ENCODE data around the gene PHYKPL. TPM values are rescaled to one million over a fixed set of nuclear protein-coding genes. Genes with fewer than 3 reads are reported as not detected.

PHYKPL gene
- total and polyA plus RNA-seq, 2 of the 13 experiments (the other 11 are each of a cell fraction or from before 2014, with no cell fraction given) = 18.0 to 78.6 TPM

GRCh38 chr5:178232124-178232919 lies at the start of gene PHYKPL (continued):
- TF ChIP-seq HMGXB3 (CRISPR knock-in tag; IDR thresholded peaks at IDR 0.05; ENCODE audit: borderline replicate concordance) (0 out of 2 replicates have a peak, but pooled peaks have one; percentile 3), YY1 (IDR thresholded peaks at IDR 0.05; ENCODE audit: insufficient read depth, insufficient replicate concordance, low read depth, low read length) (peak; percentile 75), ZFP36L1 (CRISPR knock-in tag; IDR thresholded peaks at IDR 0.05) (peak; percentile 51; the same call in 1 of the 2 replicates), ZNF280B (CRISPR knock-in tag; IDR thresholded peaks at IDR 0.05; ENCODE audit: borderline replicate concordance) (peak; percentile 34; the same call in 1 of the 2 replicates), FOXP1 (IDR thresholded peaks at IDR 0.05) (no peak), FOXP1 (CRISPR knock-in tag; IDR thresholded peaks at IDR 0.05) (no peak), CBX1 (IDR thresholded peaks at IDR 0.05; ENCODE audit: low read depth) (no peak), RARA (CRISPR knock-in tag; IDR thresholded peaks at IDR 0.05) (no peak; the same call in 1 of the 2 replicates), ZNF772 (CRISPR knock-in tag; IDR thresholded peaks at IDR 0.05) (peak; percentile 14; the same call in 1 of the 2 replicates), EP300 (IDR thresholded peaks at IDR 0.05; ENCODE audit: low read depth in 2 of 2, low read length in 2 of 2) (no peak), EP300 (CRISPR knock-in tag; IDR thresholded peaks at IDR 0.05; ENCODE audit: borderline replicate concordance) (peak; percentile 27; the same call in 1 of the 2 replicates), PAX8 (CRISPR knock-in tag; IDR thresholded peaks at IDR 0.05; ENCODE audit: borderline replicate concordance) (no peak; the same call in 1 of the 2 replicates), ZNF841 (CRISPR knock-in tag; IDR thresholded peaks at IDR 0.05; ENCODE audit: borderline replicate concordance) (peak; percentile 54; the same call in 1 of the 2 replicates), HCFC1 (IDR thresholded peaks at IDR 0.05; ENCODE audit: low read depth, low read length) (no peak), NR2F6 (IDR thresholded peaks at IDR 0.05) (no peak), NR2F6 (CRISPR knock-in tag; IDR thresholded peaks at IDR 0.05) (peak; percentile 39; the same call in 1 of the 2 replicates), ZSCAN25 (CRISPR knock-in tag; IDR thresholded peaks at IDR 0.05) (no peak), ZNF460 (CRISPR knock-in tag; IDR thresholded peaks at IDR 0.05; ENCODE audit: borderline replicate concordance) (no peak), ZSCAN9 (CRISPR knock-in tag; IDR thresholded peaks at IDR 0.05; ENCODE audit: borderline replicate concordance) (peak; percentile 21; the same call in 1 of the 2 replicates), NFKB2 (CRISPR knock-in tag; IDR thresholded peaks at IDR 0.05; ENCODE audit: borderline replicate concordance) (no peak), UBTF (CRISPR knock-in tag; IDR thresholded peaks at IDR 0.05) (peak; percentile 23; the same call in 1 of the 2 replicates), IRF2 (CRISPR knock-in tag; IDR thresholded peaks at IDR 0.05) (no peak), TCF7 (IDR thresholded peaks at IDR 0.05; ENCODE audit: low read depth) (no peak)
